Measurements from ENCODE around the gene DISC1.
A peak's percentile ranks its signal among the peaks of the same experiment; 100 is the strongest.

Gene DISC1

DNA sequence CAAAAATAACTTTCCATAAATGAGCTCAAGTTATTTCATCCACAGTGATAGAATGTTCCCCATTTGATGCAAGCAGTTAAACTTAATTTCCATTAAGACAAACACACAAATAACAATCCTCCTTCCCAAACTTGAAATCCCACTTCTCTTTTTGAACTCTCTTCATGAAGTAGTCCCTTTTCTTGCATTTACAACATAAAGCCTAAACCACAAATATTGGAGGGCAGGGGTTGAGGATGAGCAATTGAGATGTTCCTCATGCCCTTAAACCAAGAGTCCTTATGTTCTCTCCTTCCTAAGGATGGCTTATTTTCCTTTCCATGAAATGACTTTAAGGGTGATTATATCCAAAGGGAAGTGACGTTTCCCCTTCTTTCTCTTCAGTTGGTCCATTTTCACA is 228.8 kb downstream of the DISC1 start:
- no peak overlapping the region for H3K4me3 ChIP-seq (ENCODE audit: low read length in 2 of 2)
- H3K4me1 ChIP-seq (ENCODE audit: control insufficient read depth, insufficient read depth, low read length) = no peaks in the 10 kb centered on the region
- H3K9ac ChIP-seq (ENCODE audit: low read length in 2 of 2) = no peak overlapping the region
- no peaks in the 10 kb centered on the region for H3K9me3 ChIP-seq (ENCODE audit: control insufficient read depth in 2 of 2, low read length in 2 of 2)
- H3K27ac ChIP-seq (ENCODE audit: low read length) = no peak overlapping the region
- H3K27me3 ChIP-seq (ENCODE audit: control insufficient read depth in 1 of 2, insufficient read depth in 2 of 2, low read length in 2 of 2) = no peaks in the 10 kb centered on the region
- no peaks in the 10 kb centered on the region for H3K36me3 ChIP-seq (ENCODE audit: control insufficient read depth in 2 of 2, insufficient read depth in 2 of 2, low read length in 2 of 2)

DNA sequence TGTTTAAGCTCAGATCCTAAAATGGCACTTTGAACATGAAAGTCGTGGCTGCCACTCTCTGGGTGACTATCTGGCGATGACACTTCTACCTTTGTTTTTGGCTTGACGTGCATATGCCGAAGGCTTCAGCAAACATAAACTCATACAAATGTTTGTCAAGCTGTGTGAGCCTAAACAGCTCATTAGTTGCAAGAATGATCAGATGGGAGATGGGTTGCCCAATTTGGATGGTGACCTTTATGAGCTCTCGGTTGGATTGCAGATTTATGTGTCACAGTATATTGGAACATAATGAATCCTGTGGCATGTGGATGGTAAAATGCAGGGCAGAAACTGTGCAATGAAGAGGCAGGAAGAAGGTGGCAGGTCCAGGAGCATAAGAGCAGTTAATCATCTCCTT is 229.3 kb downstream of the DISC1 start:
- Histone ChIP-seq H3K4me3 (ENCODE audit: low read length in 2 of 2) (no peak overlapping the region), H3K4me1 (ENCODE audit: control insufficient read depth, insufficient read depth, low read length) (no peaks in the 10 kb centered on the region), H3K27me3 (ENCODE audit: control insufficient read depth in 1 of 2, insufficient read depth in 2 of 2, low read length in 2 of 2) (no peaks in the 10 kb centered on the region), H3K27ac (ENCODE audit: low read length) (no peak overlapping the region), H3K9me3 (ENCODE audit: control insufficient read depth in 2 of 2, low read length in 2 of 2) (no peaks in the 10 kb centered on the region), H3K36me3 (ENCODE audit: control insufficient read depth in 2 of 2, insufficient read depth in 2 of 2, low read length in 2 of 2) (no peaks in the 10 kb centered on the region), H3K9ac (ENCODE audit: low read length in 2 of 2) (no peak overlapping the region)

DNA sequence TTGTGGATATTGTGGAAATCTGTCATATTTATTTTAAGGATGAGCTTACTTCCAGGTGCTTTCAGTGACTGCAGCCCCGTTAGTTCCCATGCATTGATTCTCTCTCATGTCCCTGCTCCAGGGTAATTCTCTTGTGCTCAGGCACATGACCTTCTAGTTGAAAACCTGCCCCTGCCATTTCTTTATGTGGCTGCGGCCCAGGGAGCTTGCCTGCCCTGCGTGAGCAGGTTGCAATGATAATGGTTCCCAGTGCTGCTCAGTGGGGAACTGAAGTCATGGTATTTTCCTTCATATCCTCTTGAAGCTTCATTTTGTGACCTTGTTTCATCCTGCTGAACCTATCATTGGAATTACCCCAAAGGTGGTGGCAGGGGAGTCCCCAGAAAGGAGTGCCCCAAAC is 229.8 kb downstream of the DISC1 start:
- H3K27me3 ChIP-seq (ENCODE audit: control insufficient read depth in 1 of 2, insufficient read depth in 2 of 2, low read length in 2 of 2) = no peaks in the 10 kb centered on the region
- no peaks in the 10 kb centered on the region for H3K4me1 ChIP-seq (ENCODE audit: control insufficient read depth, insufficient read depth, low read length)
- no peak overlapping the region for H3K4me3 ChIP-seq (ENCODE audit: low read length in 2 of 2)
- H3K9ac ChIP-seq (ENCODE audit: low read length in 2 of 2) = no peak overlapping the region
- H3K9me3 ChIP-seq (ENCODE audit: control insufficient read depth in 2 of 2, low read length in 2 of 2) = no peaks in the 10 kb centered on the region
- no peaks in the 10 kb centered on the region for H3K36me3 ChIP-seq (ENCODE audit: control insufficient read depth in 2 of 2, insufficient read depth in 2 of 2, low read length in 2 of 2)
- H3K27ac ChIP-seq (ENCODE audit: low read length) = no peak overlapping the region

GRCh38 chr1:231856894-231857293 is 230.3 kb downstream of the DISC1 start:
- no peak overlapping the region for H3K4me3 ChIP-seq (ENCODE audit: low read length in 2 of 2)
- no peaks in the 10 kb centered on the region for H3K9me3 ChIP-seq (ENCODE audit: control insufficient read depth in 2 of 2, low read length in 2 of 2)
- H3K27me3 ChIP-seq (ENCODE audit: control insufficient read depth in 1 of 2, insufficient read depth in 2 of 2, low read length in 2 of 2) = no peaks in the 10 kb centered on the region
- H3K9ac ChIP-seq (ENCODE audit: low read length in 2 of 2) = no peak overlapping the region
- no peaks in the 10 kb centered on the region for H3K4me1 ChIP-seq (ENCODE audit: control insufficient read depth, insufficient read depth, low read length)
- no peak overlapping the region for H3K27ac ChIP-seq (ENCODE audit: low read length)
- H3K36me3 ChIP-seq (ENCODE audit: control insufficient read depth in 2 of 2, insufficient read depth in 2 of 2, low read length in 2 of 2) = no peaks in the 10 kb centered on the region

DNA sequence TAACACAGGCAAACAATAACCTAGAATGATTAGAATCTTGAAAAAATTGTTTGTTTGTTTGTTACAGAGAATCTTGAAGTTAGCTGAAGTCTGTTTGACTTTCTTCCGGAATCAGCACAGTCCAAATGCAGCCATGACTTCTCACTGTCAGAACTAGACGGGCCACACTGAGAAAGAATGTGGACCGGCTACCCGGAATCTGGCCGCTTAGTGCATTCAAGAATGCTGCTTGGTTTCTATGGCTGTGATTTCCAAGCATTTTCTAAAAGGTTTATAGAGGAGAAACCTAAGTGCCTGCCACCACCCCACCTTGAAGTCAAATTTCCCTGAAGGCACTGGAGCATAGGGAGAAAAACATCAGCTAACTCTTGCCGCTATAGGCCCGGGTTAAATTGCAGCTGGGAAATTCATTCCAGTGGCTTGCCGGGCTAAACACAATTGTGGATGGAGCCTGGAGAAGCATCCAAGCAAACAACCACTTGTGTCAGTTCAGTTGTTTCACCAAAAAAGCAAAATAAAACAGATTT is 231.1 kb downstream of the DISC1 start:
- Histone ChIP-seq H3K4me1 (ENCODE audit: control insufficient read depth, insufficient read depth, low read length) (no peaks in the 10 kb centered on the region), H3K36me3 (ENCODE audit: control insufficient read depth in 2 of 2, insufficient read depth in 2 of 2, low read length in 2 of 2) (no peaks in the 10 kb centered on the region), H3K27ac (ENCODE audit: low read length) (no peak overlapping the region), H3K9me3 (ENCODE audit: control insufficient read depth in 2 of 2, low read length in 2 of 2) (no peaks in the 10 kb centered on the region), H3K9ac (ENCODE audit: low read length in 2 of 2) (no peak overlapping the region), H3K27me3 (ENCODE audit: control insufficient read depth in 1 of 2, insufficient read depth in 2 of 2, low read length in 2 of 2) (no peaks in the 10 kb centered on the region), H3K4me3 (ENCODE audit: low read length in 2 of 2) (no peak overlapping the region)

GRCh38 chr1:231860221-231861088 is 233.9 kb downstream of the DISC1 start:
- Histone ChIP-seq H3K27me3 (ENCODE audit: control insufficient read depth in 1 of 2, insufficient read depth in 2 of 2, low read length in 2 of 2) (no peaks in the 10 kb centered on the region), H3K9me3 (ENCODE audit: control insufficient read depth in 2 of 2, low read length in 2 of 2) (no peaks in the 10 kb centered on the region), H3K36me3 (ENCODE audit: control insufficient read depth in 2 of 2, insufficient read depth in 2 of 2, low read length in 2 of 2) (no peaks in the 10 kb centered on the region), H3K27ac (ENCODE audit: low read length) (no peak overlapping the region), H3K4me1 (ENCODE audit: control insufficient read depth, insufficient read depth, low read length) (no peaks in the 10 kb centered on the region), H3K4me3 (ENCODE audit: low read length in 2 of 2) (no peak overlapping the region), H3K9ac (ENCODE audit: low read length in 2 of 2) (no peak overlapping the region)

GRCh38 chr1:231861541-231862481 is 235.2 kb downstream of the DISC1 start:
- H3K4me1 ChIP-seq (ENCODE audit: control insufficient read depth, insufficient read depth, low read length) = peaks cover 3% of the 10 kb centered on the region
- H3K27me3 ChIP-seq (ENCODE audit: control insufficient read depth in 1 of 2, insufficient read depth in 2 of 2, low read length in 2 of 2) = no peaks in the 10 kb centered on the region
- no peak overlapping the region for H3K9ac ChIP-seq (ENCODE audit: low read length in 2 of 2)
- H3K9me3 ChIP-seq (ENCODE audit: control insufficient read depth in 2 of 2, low read length in 2 of 2) = no peaks in the 10 kb centered on the region
- H3K36me3 ChIP-seq (ENCODE audit: control insufficient read depth in 2 of 2, insufficient read depth in 2 of 2, low read length in 2 of 2) = no peaks in the 10 kb centered on the region
- no peak overlapping the region for H3K4me3 ChIP-seq (ENCODE audit: low read length in 2 of 2)
- no peak overlapping the region for H3K27ac ChIP-seq (ENCODE audit: low read length)

DNA sequence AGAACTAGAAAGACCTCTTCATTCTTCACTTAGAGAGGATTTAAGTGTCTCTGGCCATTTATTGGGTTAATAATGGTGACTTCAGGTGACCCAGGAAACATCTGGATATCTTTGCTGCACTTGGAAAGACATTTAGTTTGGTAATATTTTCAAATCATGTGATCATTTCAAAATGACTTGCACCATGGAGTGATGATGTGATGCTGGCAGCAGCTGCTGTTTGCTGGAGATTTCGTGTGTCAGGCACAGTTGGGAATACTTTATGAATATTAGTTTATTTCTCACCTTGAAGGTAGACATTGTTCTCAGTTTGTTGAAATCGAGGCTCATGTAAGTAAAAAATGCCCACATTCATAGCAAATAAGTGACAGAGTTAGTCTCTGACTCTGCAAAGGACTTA is 236.0 kb downstream of the DISC1 start:
- no peak overlapping the region for H3K4me3 ChIP-seq (ENCODE audit: low read length in 2 of 2)
- H3K27ac ChIP-seq (ENCODE audit: low read length) = no peak overlapping the region
- no peaks in the 10 kb centered on the region for H3K27me3 ChIP-seq (ENCODE audit: control insufficient read depth in 1 of 2, insufficient read depth in 2 of 2, low read length in 2 of 2)
- no peaks in the 10 kb centered on the region for H3K36me3 ChIP-seq (ENCODE audit: control insufficient read depth in 2 of 2, insufficient read depth in 2 of 2, low read length in 2 of 2)
- H3K9ac ChIP-seq (ENCODE audit: low read length in 2 of 2) = no peak overlapping the region
- H3K9me3 ChIP-seq (ENCODE audit: control insufficient read depth in 2 of 2, low read length in 2 of 2) = no peaks in the 10 kb centered on the region
- H3K4me1 ChIP-seq (ENCODE audit: control insufficient read depth, insufficient read depth, low read length) = peaks cover 5% of the 10 kb centered on the region

GRCh38 chr1:231865331-231865730 is 238.7 kb downstream of the DISC1 start:
- Histone ChIP-seq H3K4me3 (ENCODE audit: low read length in 2 of 2) (no peak overlapping the region), H3K9me3 (ENCODE audit: control insufficient read depth in 2 of 2, low read length in 2 of 2) (no peaks in the 10 kb centered on the region), H3K27me3 (ENCODE audit: control insufficient read depth in 1 of 2, insufficient read depth in 2 of 2, low read length in 2 of 2) (no peaks in the 10 kb centered on the region), H3K36me3 (ENCODE audit: control insufficient read depth in 2 of 2, insufficient read depth in 2 of 2, low read length in 2 of 2) (no peaks in the 10 kb centered on the region), H3K27ac (ENCODE audit: low read length) (no peak overlapping the region), H3K4me1 (ENCODE audit: control insufficient read depth, insufficient read depth, low read length) (peaks cover 6% of the 10 kb centered on the region), H3K9ac (ENCODE audit: low read length in 2 of 2) (no peak overlapping the region)

DNA sequence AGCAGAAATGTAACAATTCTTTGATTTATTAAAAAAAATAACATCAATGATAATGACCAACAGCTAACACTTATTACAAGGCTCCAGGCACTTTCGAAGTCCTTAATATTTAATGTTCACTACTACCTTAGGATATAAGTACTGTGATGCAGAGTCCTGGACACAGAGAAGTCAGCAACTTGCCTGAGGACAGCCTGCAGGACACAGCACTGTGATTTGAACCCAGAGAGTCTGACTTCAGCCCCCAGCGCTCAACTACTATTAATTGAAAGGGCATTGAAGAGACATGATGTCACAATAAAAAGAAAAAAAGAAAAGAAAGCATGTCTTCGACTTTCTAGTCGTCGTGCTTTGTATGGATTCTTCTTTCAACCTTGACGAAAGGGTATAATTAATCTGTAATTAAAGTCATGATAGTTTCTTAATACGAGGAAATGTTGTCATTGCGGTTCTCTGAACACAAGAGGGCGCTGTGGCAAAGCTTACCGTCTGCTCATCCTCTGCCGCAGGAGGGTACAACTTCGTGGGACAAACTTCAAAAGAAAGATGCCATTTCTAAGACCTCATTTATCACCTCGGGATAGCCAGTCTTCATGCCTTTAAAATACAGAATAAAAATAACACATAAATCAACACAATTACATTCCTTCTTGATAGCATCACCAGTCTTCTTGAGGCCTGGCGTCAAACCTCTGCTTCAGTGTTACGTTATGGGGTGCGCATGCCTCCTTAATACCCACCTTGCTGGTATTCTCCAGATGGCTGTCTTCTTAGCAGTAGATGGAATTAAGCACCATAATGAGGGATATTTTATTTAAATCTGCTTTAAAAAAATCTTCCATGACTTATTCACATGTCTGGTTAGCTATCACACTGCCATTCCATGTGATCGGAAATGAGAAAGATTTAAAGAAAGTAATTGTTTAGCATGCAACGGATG is 240.1 kb downstream of the DISC1 start:
- no peaks in the 10 kb centered on the region for H3K36me3 ChIP-seq (ENCODE audit: control insufficient read depth in 2 of 2, insufficient read depth in 2 of 2, low read length in 2 of 2)
- peak overlapping the region in 1 of 2 donors; percentile 47 for H3K9ac ChIP-seq (ENCODE audit: low read length in 2 of 2)
- no peak overlapping the region for H3K27ac ChIP-seq (ENCODE audit: low read length)
- no peaks in the 10 kb centered on the region for H3K27me3 ChIP-seq (ENCODE audit: control insufficient read depth in 1 of 2, insufficient read depth in 2 of 2, low read length in 2 of 2)
- H3K4me3 ChIP-seq (ENCODE audit: low read length in 2 of 2) = no peak overlapping the region
- no peaks in the 10 kb centered on the region for H3K9me3 ChIP-seq (ENCODE audit: control insufficient read depth in 2 of 2, low read length in 2 of 2)
- peaks cover 6% of the 10 kb centered on the region for H3K4me1 ChIP-seq (ENCODE audit: control insufficient read depth, insufficient read depth, low read length)

All from stomach smooth muscle (tissue), 2 donors.